Measurements from ENCODE around the gene IQCK. TPM values are rescaled to one million over a fixed set of nuclear protein-coding genes. Genes with fewer than 3 reads are reported as not detected.

The IQCK gene
- total and polyA plus RNA-seq, 2 donors (not counting 3 experiments of a cell fraction or from before 2014, with no cell fraction given): 17.2 to 18.1 TPM

DNA sequence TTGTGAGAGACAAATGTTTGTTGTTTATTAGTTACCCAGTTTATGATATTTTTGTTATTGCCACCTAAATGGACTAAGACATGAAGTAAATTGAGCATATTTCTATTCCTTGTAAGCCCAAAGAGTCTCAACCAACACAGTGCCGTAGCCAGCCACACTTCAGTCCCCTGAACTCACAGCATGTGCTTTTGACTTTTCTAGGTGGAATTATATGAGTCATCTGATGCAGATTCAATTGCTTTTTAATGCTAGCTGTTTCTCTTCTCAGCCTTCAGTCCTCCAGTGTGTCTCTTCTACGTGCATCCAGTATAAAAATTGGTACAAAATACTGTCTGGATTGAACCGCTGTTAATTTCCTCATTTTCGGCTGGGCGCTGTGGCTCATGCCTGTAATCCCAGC, 39.0 kb downstream of the IQCK start:
- CTCF ChIA-PET: no interaction called here
- H3K4me2 ChIP-seq (ENCODE audit: insufficient read depth, low read length): no peak overlapping the region

DNA sequence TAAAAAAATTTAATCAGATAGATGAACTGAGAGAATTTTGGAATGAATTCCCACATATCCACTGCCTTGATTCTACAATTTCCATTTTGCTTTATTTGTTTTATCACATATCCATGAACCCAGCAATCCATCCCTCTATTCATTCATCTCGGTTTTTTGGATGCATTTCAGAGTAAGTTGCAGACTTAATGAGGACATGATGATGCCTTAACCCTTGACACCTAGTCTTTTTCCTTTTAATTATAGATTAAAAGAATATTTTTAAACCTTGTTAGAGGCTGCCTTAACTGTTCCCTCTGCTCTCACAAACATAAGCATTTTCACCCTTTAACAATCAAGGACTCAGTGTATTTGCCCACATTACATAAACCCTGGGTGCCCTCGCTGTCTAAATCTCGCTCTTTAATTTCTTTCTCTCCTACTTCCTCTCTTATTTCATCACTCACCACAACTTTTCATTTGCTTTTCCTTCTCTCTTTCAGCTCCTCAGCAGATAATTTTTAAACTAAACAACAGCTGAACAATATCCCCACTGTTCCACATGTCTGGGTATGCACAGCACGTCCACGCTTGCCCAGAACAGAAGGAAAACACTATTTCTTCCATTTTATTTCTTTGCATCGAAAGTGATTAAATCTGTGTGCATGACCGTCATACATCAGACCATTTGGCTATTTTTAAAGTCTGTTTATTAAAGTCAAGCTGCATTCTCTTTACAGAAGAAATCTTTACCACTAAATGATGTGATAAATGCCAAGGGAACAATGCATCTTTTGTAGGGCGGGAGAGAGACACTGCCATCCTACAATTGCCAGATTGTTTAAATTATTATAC, 39.9 kb downstream of the IQCK start:
- FAIRE-seq: no peak
- no peaks in the 10 kb centered on the region for H4K20me1 ChIP-seq (replicated peaks; ENCODE audit: control insufficient read depth, extremely low read depth, insufficient read depth, low read length)
- dilution Hi-C loops (cut with MboI; ENCODE audit: extremely low pct_ligation_motif_present, low sequenced_read_pairs) (no loop called here), intact Hi-C loops (cut with micrococcal nuclease) (no loop called here)
- no peak overlapping the region for H3K9ac ChIP-seq (replicated peaks; ENCODE audit: extremely low read depth, insufficient read depth, low read length)
- no peaks in the 10 kb centered on the region for H3K79me2 ChIP-seq (ENCODE audit: control insufficient read depth, insufficient read depth, low read length)
- H3K4me1 ChIP-seq (ENCODE audit: control insufficient read depth, extremely low read depth, insufficient read depth, low read length): peaks cover 23% of the 10 kb centered on the region
- H3K4me2 ChIP-seq (ENCODE audit: insufficient read depth, low read length): no peak overlapping the region
- no peak for TF ChIP-seq POLR2A (IDR thresholded peaks at IDR 0.05; ENCODE audit: low read depth, low read length)
- H3K9me1 ChIP-seq (replicated peaks; ENCODE audit: control insufficient read depth, extremely low read depth, insufficient read depth, low read length): no peaks in the 10 kb centered on the region
- DNase-seq (ENCODE audit: low read depth, low spot score): no peak
- H3K9me3 ChIP-seq (replicated peaks; ENCODE audit: control insufficient read depth, insufficient read depth, low read length): no peaks in the 10 kb centered on the region
- H3K27ac ChIP-seq (ENCODE audit: insufficient read depth, low read depth, low read length): no peak overlapping the region
- H3K4me3 ChIP-seq (replicated peaks in 1 of 3; ENCODE audit: insufficient read depth in 1 of 3, low read depth in 1 of 3, low read length in 3 of 3): no peak overlapping the region
- no peaks in the 10 kb centered on the region for H3K36me3 ChIP-seq (ENCODE audit: control insufficient read depth in 2 of 2, extremely low read depth in 1 of 2, insufficient read depth in 2 of 2, low read length in 2 of 2)
- H2AFZ ChIP-seq (ENCODE audit: low read depth, low read length): no peak overlapping the region
- CTCF ChIA-PET: no interaction called here
- no TSS peak for BruUV-seq (replicated peaks)
- POLR2A ChIA-PET: no interaction called here
- H3K27me3 ChIP-seq (ENCODE audit: control insufficient read depth in 2 of 2, insufficient read depth in 2 of 2, low read length in 2 of 2): no peaks in the 10 kb centered on the region

More for the DNA sequence above, 39.0 kb downstream of the IQCK start:
- POLR2A ChIA-PET: no interaction called here
- H3K9me3 ChIP-seq (replicated peaks; ENCODE audit: control insufficient read depth, insufficient read depth, low read length): no peaks in the 10 kb centered on the region
- no peaks in the 10 kb centered on the region for H3K27me3 ChIP-seq (ENCODE audit: control insufficient read depth in 2 of 2, insufficient read depth in 2 of 2, low read length in 2 of 2)
- no peak for TF ChIP-seq POLR2AphosphoS5 (IDR thresholded peaks at IDR 0.05; ENCODE audit: insufficient read depth, low read depth, low read length)
- no peak for TF ChIP-seq JUN (IDR thresholded peaks at IDR 0.05; ENCODE audit: borderline replicate concordance, insufficient read depth, insufficient read length, low read depth)
- H3K27ac ChIP-seq (ENCODE audit: insufficient read depth, low read depth, low read length): no peak overlapping the region
- peaks cover 24% of the 10 kb centered on the region for H3K4me1 ChIP-seq (ENCODE audit: control insufficient read depth, extremely low read depth, insufficient read depth, low read length)
- no peaks in the 10 kb centered on the region for H3K79me2 ChIP-seq (ENCODE audit: control insufficient read depth, insufficient read depth, low read length)
- no TSS peak for BruUV-seq (replicated peaks)
- FAIRE-seq: no peak
- dilution Hi-C loops (cut with MboI; ENCODE audit: extremely low pct_ligation_motif_present, low sequenced_read_pairs) (no loop called here), intact Hi-C loops (cut with micrococcal nuclease) (no loop called here)
- no peaks in the 10 kb centered on the region for H3K9me1 ChIP-seq (replicated peaks; ENCODE audit: control insufficient read depth, extremely low read depth, insufficient read depth, low read length)
- no peaks in the 10 kb centered on the region for H4K20me1 ChIP-seq (replicated peaks; ENCODE audit: control insufficient read depth, extremely low read depth, insufficient read depth, low read length)
- no peak overlapping the region for H3K9ac ChIP-seq (replicated peaks; ENCODE audit: extremely low read depth, insufficient read depth, low read length)
- no peak for DNase-seq (ENCODE audit: low read depth, low spot score)
- no peaks in the 10 kb centered on the region for H3K36me3 ChIP-seq (ENCODE audit: control insufficient read depth in 2 of 2, extremely low read depth in 1 of 2, insufficient read depth in 2 of 2, low read length in 2 of 2)
- no peak overlapping the region for H2AFZ ChIP-seq (ENCODE audit: low read depth, low read length)
- H3K4me3 ChIP-seq (replicated peaks in 1 of 3; ENCODE audit: insufficient read depth in 1 of 3, low read depth in 1 of 3, low read length in 3 of 3): no peak overlapping the region

All from endothelial cell of umbilical vein (primary cell).